HG03575 (cell line): ENCODE measurements around the gene MYO15B.

Experiments used
- ATAC-seq: cut with Tn5 transposase; IDR thresholded peaks from one replicate; pipeline ENCODE4 v1.9.1; 2021; ENCODE audit not compliant: unreplicated experiment, insufficient number of reproducible peaks, low FRiP score; ENCODE audit errors: extremely low read depth

The MYO15B gene

DNA sequence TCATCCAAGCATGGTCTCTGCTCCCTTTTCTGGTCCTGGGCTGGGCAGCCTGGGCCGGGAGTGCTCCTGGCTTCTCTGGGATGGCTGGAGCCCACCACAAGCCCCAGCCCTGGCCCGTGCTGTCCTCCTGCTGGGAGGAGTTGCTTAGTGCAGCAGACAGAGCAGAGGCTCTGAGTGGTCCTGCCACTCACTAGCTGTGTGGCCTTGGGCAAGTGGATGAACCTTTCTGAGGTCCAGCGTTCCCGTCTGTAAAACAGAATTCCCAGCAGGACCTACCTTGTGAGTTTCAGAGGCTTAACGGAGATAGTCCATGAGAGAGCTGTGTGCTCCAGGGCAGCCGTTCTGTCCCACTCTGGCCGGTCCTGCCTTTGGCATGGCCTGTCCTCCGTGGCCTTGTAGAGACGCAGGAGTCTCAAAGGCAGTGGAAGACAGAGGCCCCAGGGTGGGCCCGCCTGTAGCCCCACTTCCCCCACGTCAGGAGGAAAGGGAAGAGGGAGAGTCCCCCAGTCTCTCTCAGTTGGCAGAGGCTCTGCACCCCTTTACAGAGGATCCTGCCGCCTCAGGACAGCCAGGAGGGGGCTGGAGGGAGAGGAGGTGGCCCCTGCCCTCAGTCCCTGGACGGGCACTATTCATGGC lies 7.8 kb downstream of the MYO15B start:
- ATAC-seq, result no peak

DNA sequence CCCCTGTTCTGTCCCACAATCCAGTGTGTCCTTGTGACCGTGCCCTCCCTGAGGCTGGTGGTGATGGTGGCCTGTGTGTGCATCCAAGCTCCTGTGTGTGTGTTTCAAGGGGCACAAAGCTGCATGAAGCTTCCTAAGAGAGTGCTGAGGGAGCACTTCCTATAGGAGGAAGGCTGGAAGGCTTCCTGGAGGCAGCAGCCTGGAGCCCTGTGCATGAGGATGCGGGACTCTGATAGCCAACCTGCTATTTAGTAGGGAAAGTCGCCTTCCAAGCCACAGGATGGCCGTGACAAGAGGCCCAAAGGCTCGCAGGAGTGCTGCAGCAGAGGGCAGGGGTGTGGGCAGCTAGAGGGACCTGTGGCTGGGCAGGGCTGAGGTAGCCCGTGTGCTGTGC lies 8.3 kb downstream of the MYO15B start:
- ATAC-seq, result no peak

GRCh38 chr17:75596320-75597087 lies 8.9 kb downstream of the MYO15B start:
- no peak for ATAC-seq

- no peak for ATAC-seq
These were observed 13.7 kb downstream of the MYO15B start for GRCh38 chr17:75601057-75601987.

- ATAC-seq, result no peak
These were observed 15.0 kb downstream of the MYO15B start for GRCh38 chr17:75602644-75603043.

DNA sequence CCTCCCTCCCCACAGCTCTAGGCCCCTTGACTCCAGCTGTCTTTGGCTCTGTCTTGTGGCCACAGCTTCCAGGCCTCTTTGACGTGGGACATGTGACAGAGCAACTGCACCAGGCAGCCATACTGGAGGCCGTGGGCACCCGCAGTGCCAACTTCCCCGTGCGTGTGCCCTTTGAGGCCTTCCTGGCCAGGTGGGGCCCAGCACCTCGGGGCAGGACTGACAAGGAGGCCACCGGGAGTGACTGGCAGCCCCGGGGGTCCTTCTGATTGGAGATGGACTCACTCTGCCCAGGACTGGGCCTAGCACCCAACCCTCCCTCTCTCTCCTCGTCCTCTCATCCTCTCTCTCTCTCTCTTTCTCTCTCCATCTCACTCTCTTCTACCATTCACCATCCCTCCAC lies 15.5 kb downstream of the MYO15B start:
- ATAC-seq, result no peak

GRCh38 chr17:75604034-75604695 lies 16.6 kb downstream of the MYO15B start:
- no peak for ATAC-seq

DNA sequence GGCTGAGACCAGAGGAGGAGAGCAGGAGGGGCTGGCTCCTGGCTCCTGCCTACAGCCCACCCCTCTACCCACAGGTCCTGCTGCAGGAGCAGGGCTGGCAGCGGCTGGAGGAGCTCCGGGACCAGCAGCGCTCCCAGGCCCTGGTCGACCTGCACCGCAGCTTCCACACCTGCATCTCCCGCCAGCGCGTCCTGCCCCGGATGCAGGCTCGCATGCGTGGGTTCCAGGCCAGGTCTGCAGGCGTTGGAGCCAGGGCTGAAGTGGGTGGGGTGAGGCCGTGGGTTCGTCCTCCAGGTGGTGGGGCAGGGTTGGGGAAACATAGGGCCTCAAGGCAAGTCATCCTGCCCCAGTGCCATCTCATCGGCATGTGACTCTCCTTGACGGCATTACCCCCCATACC lies 18.2 kb downstream of the MYO15B start:
- ATAC-seq, result no peak

DNA sequence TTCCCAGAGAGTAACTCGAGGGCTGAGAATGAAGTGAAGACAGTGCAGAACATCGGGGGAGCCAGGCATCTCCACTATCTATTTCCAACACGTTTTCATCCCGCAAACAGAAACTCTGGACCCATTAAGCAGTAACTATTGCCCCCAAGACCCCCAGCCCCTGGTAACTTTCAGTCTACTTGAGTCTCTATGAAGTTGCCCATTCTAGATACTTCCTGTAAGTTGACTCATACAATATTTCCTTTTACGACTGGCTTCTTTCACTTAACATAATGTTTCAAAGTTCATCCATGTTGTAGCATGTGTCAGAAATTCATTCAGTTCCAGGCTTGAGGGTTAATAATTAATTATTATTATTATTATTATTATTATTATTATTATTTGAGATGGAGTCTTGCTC lies 19.5 kb downstream of the MYO15B start:
- ATAC-seq, result no peak

DNA sequence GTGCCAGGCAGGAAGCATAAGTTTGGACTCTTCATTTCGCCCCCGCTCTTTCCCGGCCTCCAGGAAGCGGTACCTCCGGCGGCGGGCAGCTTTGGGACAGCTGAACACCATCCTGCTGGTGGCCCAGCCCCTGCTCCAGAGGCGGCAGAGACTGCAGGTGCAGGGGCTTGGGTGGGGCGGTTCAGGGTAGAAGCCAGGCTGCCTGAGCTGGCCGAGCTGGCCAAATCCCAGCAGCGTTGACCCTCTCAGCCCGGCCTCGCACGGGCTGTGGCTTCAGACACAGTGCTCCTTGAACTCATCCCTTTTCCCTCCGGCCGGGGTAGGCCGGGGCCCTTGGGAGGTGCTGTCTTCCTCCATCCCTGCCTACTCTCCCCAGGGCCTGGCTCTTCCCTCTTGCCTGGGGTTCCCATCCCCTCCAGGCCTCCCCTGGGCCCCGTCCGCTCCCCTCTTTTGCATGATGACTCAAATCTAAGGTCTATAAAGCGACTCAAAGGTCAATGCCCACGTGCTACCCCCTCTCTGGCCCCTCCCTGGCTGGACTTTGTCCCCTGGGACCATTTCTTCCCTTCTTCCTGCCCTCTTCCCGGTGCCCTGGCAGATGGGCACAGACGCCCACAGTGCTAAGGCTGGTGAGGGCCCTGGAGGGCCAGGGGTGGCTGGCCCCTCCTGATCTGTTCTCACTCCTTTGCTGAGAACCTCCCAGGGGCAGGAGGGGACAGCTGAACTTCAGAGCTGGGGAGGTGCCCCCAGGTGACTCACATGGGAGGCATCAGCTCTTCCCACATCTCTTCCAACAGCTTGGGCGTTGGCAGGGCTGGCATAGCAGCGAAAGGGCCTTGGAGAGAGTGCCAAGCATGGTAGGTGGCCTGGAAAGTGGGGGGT lies 22.7 kb downstream of the MYO15B start:
- no peak for ATAC-seq

DNA sequence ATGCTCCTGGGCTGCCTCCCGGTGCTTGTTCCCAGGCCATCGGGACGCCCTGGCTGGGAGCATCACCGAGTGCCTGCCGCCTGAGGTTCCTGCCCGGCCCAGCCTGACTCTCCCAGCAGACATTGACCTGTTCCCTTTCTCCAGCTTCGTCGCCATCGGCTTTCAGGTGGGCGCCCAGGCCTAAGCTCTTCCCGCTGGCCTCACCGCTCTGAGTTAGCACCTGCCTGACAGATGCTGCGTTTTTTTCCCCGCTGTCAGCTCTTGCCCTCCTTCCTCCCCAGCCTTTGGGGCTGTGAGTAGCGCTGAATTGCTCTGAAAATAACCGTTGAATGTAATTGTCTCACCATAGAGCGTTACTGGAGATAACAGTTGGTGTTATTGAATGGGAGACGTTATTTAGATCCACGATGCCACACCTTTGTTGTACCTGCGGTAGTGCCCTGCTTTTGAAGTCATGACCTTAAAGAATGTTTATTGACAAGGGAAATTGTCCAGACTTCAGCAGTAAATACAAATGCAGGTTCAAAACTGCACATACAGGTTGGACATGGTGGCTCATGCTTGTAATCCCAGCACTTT lies 24.3 kb downstream of the MYO15B start:
- ATAC-seq, result no peak

GRCh38 chr17:75612906-75613626 lies 25.5 kb downstream of the MYO15B start:
- no peak for ATAC-seq

DNA sequence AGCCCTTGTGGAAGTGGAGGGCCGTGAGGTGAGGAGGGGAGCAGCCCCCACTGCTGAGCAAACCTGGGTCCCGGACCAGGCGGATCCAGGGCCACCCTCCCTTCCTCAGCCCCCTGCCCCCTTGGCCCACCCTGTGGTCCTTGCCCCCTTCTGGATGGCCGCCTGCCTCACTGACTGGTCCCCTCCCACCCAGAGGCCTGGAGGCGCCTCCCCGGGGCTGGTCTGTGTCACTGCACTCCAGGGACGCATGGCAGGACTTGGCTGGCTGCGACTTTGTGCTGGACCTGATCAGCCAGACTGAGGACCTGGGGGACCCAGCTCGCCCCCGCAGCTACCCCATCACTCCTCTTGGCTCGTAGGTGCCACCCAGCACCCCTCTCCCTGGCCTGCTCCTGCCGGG lies 26.4 kb downstream of the MYO15B start:
- ATAC-seq, result no peak

DNA sequence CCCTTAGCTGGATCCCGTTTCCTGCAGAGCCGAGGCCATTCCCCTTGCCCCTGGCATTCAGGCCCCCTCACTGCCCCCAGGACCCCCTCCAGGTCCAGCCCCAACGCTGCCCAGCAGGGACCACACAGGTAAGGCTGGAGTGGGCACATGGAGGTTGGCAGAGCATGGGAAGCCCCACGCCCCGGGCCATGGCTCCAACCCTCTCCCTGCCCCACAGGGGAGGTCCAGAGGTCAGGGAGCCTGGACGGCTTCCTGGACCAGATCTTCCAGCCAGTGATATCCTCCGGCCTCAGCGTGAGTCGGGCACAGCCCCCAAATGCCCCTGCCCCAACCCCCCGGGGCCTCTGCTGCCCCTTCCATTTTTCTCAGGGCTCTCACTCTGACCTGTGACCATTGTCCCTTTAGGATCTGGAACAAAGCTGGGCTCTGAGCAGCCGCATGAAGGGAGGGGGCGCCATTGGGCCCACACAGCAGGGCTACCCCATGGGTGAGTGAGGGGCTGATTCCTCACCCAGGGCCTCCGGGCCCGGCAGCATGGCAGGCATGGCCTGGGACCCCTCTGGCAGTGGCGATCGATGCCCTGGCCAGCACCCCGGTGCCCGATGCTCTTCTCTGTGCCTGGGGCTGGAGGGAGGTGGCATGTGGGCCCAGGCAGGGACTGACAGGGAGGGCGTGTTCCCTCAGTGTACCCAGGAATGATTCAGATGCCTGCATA lies 27.1 kb downstream of the MYO15B start:
- no peak for ATAC-seq

DNA sequence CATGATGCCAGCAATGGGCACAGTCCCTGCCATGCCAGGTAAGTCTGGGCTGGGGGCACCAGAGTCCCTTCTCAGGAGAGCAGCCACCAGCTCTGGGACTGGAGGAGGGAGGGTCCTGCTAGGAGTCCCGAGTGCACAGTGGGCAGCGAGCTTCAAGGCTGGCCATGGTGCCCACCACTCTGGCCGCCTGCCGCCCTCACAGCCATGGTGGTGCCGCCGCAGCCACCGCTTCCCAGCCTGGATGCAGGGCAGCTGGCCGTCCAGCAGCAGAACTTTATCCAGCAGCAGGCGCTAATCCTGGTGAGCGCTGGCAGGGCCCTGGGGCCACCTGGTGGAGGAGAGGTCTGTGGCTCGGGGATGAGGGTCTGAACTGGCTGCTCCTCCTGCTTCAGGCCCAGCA lies 27.7 kb downstream of the MYO15B start:
- no peak for ATAC-seq

DNA sequence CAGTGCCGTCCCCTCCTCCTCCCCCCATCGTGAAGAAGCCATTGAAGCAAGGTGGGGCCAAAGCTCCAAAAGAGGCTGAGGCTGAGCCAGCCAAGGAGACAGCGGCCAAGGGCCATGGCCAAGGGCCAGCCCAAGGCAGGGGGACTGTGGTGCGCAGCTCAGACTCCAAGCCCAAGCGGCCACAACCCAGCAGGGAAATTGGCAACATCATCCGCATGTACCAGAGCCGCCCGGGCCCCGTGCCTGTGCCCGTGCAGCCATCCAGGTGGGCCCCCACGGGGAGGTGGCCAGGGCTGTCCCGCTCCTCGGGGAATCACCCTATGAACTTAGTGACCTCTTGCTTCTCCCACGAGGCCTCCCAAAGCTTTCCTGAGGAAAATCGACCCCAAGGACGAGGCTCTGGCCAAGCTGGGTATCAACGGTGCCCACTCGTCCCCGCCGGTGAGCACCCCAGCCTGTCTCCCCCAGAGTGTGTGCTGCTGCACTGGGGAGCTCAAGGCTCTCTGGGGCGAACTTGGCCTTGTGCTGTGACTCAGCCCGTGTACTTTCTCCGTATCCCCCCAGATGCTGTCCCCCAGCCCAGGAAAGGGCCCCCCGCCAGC lies 29.0 kb downstream of the MYO15B start:
- no peak for ATAC-seq

DNA sequence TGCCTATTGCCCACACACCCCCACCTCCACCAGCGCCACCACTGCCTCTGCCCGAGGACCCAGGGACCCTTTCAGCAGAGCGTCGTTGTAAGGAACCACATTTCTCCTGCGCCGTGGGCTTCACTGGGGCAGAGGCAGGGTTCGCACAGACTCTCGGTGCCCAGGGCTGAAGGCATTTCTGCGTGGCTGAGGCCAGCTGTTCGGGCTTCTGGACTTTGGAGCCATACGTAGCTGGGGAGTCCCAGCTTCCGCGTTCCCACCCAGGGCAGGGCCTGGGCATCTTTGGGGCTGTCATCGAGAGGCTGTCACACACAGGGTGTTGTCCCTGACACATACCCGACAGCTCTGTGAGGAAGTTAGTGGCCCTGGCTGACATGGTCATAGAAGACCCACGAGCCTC lies 29.6 kb downstream of the MYO15B start:
- no peak for ATAC-seq
